GM21737 (cell line): ENCODE data around the gene PCSK9.

Experiments used
- ATAC-seq: cut with Tn5 transposase; IDR thresholded peaks from one replicate; pipeline ENCODE4 v1.9.1; 2021; ENCODE audit warnings: mild to moderate bottlenecking, moderate library complexity; ENCODE audit not compliant: unreplicated experiment

PCSK9 gene

GRCh38 chr1:55057270-55057955, 18.1 kb downstream of the PCSK9 start:
- ATAC-seq, result no peak

- ATAC-seq, result no peak
Measured at GRCh38 chr1:55057956-55058298, 18.6 kb downstream of the PCSK9 start.

GRCh38 chr1:55059302-55060132, 20.2 kb downstream of the PCSK9 start:
- no peak for ATAC-seq

- no peak for ATAC-seq
Measured at GRCh38 chr1:55060133-55060999, 21.0 kb downstream of the PCSK9 start.

GRCh38 chr1:55061000-55061705, 21.8 kb downstream of the PCSK9 start:
- no peak for ATAC-seq

GRCh38 chr1:55061706-55062321, 22.5 kb downstream of the PCSK9 start:
- no peak for ATAC-seq

GRCh38 chr1:55062801-55063576, 23.6 kb downstream of the PCSK9 start:
- no peak for ATAC-seq

- ATAC-seq, result no peak
Measured at GRCh38 chr1:55063577-55063942, 24.2 kb downstream of the PCSK9 start.

- ATAC-seq, result no peak
Measured at GRCh38 chr1:55064071-55064581, 24.8 kb downstream of the PCSK9 start.

GRCh38 chr1:55064861-55065263, 25.5 kb downstream of the PCSK9 start:
- ATAC-seq, result no peak

GRCh38 chr1:55065648-55066047, 26.3 kb downstream of the PCSK9 start:
- no peak for ATAC-seq

- ATAC-seq, result no peak
Measured at GRCh38 chr1:55067022-55067778, 27.9 kb downstream of the PCSK9 start.

GRCh38 chr1:55067914-55068313, 28.6 kb downstream of the PCSK9 start:
- ATAC-seq, result no peak

GRCh38 chr1:55068638-55069037, 29.3 kb downstream of the PCSK9 start:
- ATAC-seq, result no peak

- no peak for ATAC-seq
Measured at GRCh38 chr1:55069280-55069679, 29.9 kb downstream of the PCSK9 start.

GRCh38 chr1:55070293-55071164, 31.2 kb downstream of the PCSK9 start:
- ATAC-seq, result no peak

- no peak for ATAC-seq
Measured at GRCh38 chr1:55071477-55071876, 32.1 kb downstream of the PCSK9 start.
